Adrenal gland (tissue), 12 donors: ENCODE measurements around the gene TMEM138. TPM values are rescaled to one million over a fixed set of nuclear protein-coding genes. Genes with fewer than 3 reads are reported as not detected.

Source experiments
- DNase-seq, 7 donors: peaks; one replicate each; pipeline ENCODE4 v3.0.0-alpha.2; 2019 to 2020
- H3K27ac ChIP-seq, 5 donors: fragments of 200-600 bp; sonication (generic) in 4 of 5; 1 replicate in 3 of 5; 2 replicates in 2 of 5; pipeline versions ENCODE4 v1.5.1 to v1.8.0; 2016 to 2020; ENCODE audit warnings: mild to moderate bottlenecking in 1 of 5
- H3K27me3 ChIP-seq: fragments of 200-600 bp; 2 replicates; pipeline ENCODE4 v1.8.0; 2021
- H3K36me3 ChIP-seq, 2 donors: fragments of 200-600 bp; replicated peaks in 1 of 2; 1 replicate in 1 of 2; 2 replicates in 1 of 2; pipeline versions ENCODE4 v1.5.1 to v1.8.0; 2018 to 2022
- H3K4me1 ChIP-seq, 2 donors: fragments of 200-600 bp; replicated peaks in 1 of 2; 1 replicate in 1 of 2; 2 replicates in 1 of 2; pipeline versions ENCODE4 v1.5.1 to v1.8.0; 2018 to 2021
- H3K4me3 ChIP-seq, 4 donors: fragments of 200-600 bp; sonication (generic) in 3 of 4; one replicate each; pipeline ENCODE4 v1.5.1; 2016 to 2018
- H3K9me3 ChIP-seq, 3 donors: fragments of 200-600 bp; sonication (generic) in 1 of 3; replicated peaks in 1 of 3; 1 replicate in 2 of 3; 2 replicates in 1 of 3; pipeline versions ENCODE4 v1.5.1 to v1.8.0; 2016 to 2021
- POLR2A ChIP-seq, 2 donors: fragments of 450-650 bp; IDR thresholded peaks; one replicate each; pipeline ENCODE4 v1.6.1; 2017; ENCODE audit warnings: antibody characterized with exemption in 2 of 2, mild to moderate bottlenecking in 2 of 2, moderate library complexity in 1 of 2
- WGBS, 4 donors: extraction: QIAGEN DNeasy Blood & Tissue Kit in 2 of 4; methylation state at CpG; one replicate each; pipeline versions ENCODE4 v1.1.5 to v1.1.7; 2013 to 2017; 5-methylcytosine and 5-hydroxymethylcytosine counted together
- intact Hi-C, 2 donors: fragments of 100-400 bp; cut with DNase I; formaldehyde crosslinking; loops; one replicate each; pipeline versions ENCODE4 v1.14.1 to v1.15.0; 2022 to 2023
- polyA plus RNA-seq, 3 donors: library from polyadenylated mRNA; stranded (reverse); fragments of 200-250 nt in 2 of 3; fragments of 350-450 nt in 1 of 3; fragmentation: Illumina TruSeq in 1 of 3; extraction: RNeasy Lipid Tissue Mini Kit (QIAGEN cat#74804) in 1 of 3; gene quantifications; one replicate each; pipeline ENCODE4 v1.2.3, GENCODE V29; 2013 to 2014
- total RNA-seq, 9 donors: library from RNA; depleted of rRNA in 4 of 9; stranded (reverse); fragments of >200 nt in 4 of 9; fragments of 120-200 nt in 1 of 9; fragmentation: NEBNext Ultra II Directional in 1 of 9; extraction: Animal tissue kit (Norgen Biotek cat#: 25700) in 1 of 9; gene quantifications; one replicate each; pipeline versions ENCODE4 v1.1.0 to v1.2.4, GENCODE V29; 2013 to 2023
- TF ChIP-seq, protein P1 (sequence below), 6 experiments: fragments of 450-650 bp in 4 of 6; fragments of 200-600 bp in 2 of 6; sonication (generic) in 1 of 6; IDR thresholded peaks; 1 replicate in 5 of 6; 2 replicates in 1 of 6; pipeline versions ENCODE4 v1.5.1 to v1.8.0; 2016 to 2021; ENCODE audit warnings: antibody characterized with exemption in 6 of 6, mild to moderate bottlenecking in 2 of 6, moderate library complexity in 1 of 6
- donor health status: healthy with polysubstance abuse.
- donor health status: Bipolar disorder and iron deficiency.
- donor health status: DM: yes; HTN: yes; CAD: no.
- donor health status: DM: no; HTN: no; CAD: no.
- donor health status: DM: no; HTN: no; CAD: no.
- donor health status: DM: yes; HTN: yes; CAD: no.

Gene TMEM138
- total and polyA plus RNA-seq, 12 donors: 79.4 to 276 (median 147) TPM

DNA sequence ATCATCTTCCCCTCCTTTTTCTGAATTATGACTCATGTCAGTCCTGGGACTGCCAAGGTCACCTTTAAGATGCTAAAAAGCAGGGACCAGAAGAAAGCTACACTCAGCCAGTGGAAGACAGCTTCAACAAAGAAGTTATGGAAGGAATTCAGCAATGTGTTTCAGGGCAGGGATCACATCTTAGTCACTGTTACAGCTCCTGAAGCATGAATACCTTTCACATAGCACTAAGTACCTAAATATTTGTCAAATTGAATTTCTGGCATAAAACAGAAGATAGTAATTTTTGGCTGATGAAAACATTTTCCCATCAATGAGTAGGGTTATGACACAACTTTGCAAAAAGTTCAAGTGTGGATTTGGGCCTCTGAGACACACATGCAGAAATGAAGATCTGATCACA, 34.5 kb upstream of the TMEM138 start:
- TF ChIP-seq, protein P1, sequence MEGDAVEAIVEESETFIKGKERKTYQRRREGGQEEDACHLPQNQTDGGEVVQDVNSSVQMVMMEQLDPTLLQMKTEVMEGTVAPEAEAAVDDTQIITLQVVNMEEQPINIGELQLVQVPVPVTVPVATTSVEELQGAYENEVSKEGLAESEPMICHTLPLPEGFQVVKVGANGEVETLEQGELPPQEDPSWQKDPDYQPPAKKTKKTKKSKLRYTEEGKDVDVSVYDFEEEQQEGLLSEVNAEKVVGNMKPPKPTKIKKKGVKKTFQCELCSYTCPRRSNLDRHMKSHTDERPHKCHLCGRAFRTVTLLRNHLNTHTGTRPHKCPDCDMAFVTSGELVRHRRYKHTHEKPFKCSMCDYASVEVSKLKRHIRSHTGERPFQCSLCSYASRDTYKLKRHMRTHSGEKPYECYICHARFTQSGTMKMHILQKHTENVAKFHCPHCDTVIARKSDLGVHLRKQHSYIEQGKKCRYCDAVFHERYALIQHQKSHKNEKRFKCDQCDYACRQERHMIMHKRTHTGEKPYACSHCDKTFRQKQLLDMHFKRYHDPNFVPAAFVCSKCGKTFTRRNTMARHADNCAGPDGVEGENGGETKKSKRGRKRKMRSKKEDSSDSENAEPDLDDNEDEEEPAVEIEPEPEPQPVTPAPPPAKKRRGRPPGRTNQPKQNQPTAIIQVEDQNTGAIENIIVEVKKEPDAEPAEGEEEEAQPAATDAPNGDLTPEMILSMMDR (IDR thresholded peaks at IDR 0.05): no peak
- TF ChIP-seq POLR2A (IDR thresholded peaks at IDR 0.05): no peak

DNA sequence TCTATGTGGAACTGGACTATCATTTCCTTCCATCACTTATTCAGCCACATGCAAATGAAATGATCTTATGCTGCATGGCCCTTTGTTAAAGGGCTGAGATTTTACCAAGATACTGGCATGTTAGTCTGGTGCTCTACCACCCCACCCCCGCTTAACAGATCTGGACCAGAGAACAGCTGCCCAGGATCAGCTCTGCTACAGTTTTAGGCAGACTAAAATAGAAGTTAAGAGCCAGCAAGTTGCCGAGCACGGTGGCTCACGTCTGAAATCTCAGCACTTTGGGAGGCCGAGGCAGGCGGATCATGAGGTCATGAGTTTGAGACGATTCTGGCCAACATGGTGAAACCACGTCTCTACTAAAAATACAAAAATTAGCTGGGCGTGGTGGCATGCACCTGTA, 33.8 kb upstream of the TMEM138 start:
- H3K4me1 ChIP-seq: peaks cover 58 to 76% of the 10 kb centered on the region in 2 donors
- TF ChIP-seq, protein P1 (IDR thresholded peaks at IDR 0.05): no peak
- TF ChIP-seq POLR2A (IDR thresholded peaks at IDR 0.05): no peak
- no peak overlapping the region for H3K4me3 ChIP-seq
- no peak for DNase-seq
- intact Hi-C loops: no loop called here
- H3K36me3 ChIP-seq: peaks cover 0 to 59% of the 10 kb centered on the region in 2 donors
- no peaks in the 10 kb centered on the region for H3K9me3 ChIP-seq
- 74 to 85% (median 82%) methylated on average over 9 of the region's 9 CpGs for WGBS, 4 donors
- H3K27me3 ChIP-seq: no peaks in the 10 kb centered on the region
- H3K27ac ChIP-seq: peak overlapping the region in 4 of 5 donors; percentile 6 to 62 (median 34)

More for the DNA sequence above, 34.5 kb upstream of the TMEM138 start:
- intact Hi-C loops: no loop called here
- H3K9me3 ChIP-seq: no peaks in the 10 kb centered on the region
- peak overlapping the region in 4 of 5 donors; percentile 12 to 62 (median 46) for H3K27ac ChIP-seq
- H3K4me1 ChIP-seq: peaks cover 57 to 76% of the 10 kb centered on the region in 2 donors
- peaks cover 0 to 66% of the 10 kb centered on the region in 2 donors for H3K36me3 ChIP-seq
- H3K27me3 ChIP-seq: no peaks in the 10 kb centered on the region
- DNase-seq: no peak
- H3K4me3 ChIP-seq: no peak overlapping the region

DNA sequence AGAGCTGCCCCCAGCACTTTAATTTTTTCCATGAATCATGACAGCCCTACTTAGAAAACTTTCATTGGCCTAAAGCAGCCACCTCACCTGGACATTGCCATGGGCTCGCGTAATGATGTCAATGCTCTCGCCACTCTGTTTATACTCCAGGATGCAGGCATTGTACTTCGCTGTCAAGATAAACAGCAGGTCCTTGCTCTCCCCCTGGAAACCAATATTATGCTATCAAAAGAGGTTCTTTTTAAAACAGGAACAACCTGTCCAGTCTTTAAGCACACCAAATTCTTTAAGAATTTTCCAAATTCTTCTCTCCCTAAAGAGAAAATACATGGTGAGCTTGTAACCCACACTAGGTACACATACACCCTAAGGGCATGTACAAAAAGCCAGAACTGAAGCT, 32.3 kb upstream of the TMEM138 start:
- Histone ChIP-seq H3K27me3 (no peaks in the 10 kb centered on the region), H3K4me1 (peaks cover 66 to 86% of the 10 kb centered on the region in 2 donors), H3K4me3 (no peak overlapping the region), H3K27ac (peak overlapping the region in 2 of 5 donors; percentile 40 to 62), H3K9me3 (no peaks in the 10 kb centered on the region), H3K36me3 (peaks cover 0 to 44% of the 10 kb centered on the region in 2 donors)
- intact Hi-C loops: no loop called here
- 83 to 97% (median 93%) methylated on average over 4 of the region's 4 CpGs for WGBS, 4 donors
- no peak for DNase-seq
- no peak for TF ChIP-seq POLR2A (IDR thresholded peaks at IDR 0.05)
- TF ChIP-seq, protein P1 (IDR thresholded peaks at IDR 0.05): no peak

DNA sequence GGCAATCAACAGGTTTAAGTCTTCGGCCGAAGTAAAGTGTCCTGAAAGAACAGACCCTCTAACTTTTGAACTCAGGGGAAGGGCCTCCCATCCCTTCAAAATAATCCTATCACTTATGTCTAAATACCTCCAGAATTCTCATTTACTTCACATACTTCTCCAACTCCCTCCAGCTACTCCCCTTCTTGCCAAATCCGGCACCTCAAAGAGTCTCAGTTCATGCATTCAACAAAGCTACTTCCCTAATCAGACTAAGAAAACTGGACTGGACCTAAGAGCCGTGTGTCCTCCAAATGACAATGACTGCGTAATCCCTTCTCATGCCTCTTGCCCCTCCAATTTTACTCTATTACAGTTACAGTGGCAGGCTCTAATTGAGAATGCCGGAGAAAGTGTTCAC, 30.5 kb upstream of the TMEM138 start:
- 33 to 43% (median 36%) methylated on average over 6 of the region's 6 CpGs for WGBS, 4 donors
- H3K9me3 ChIP-seq: no peaks in the 10 kb centered on the region

More for the DNA sequence above, 30.5 kb upstream of the TMEM138 start:
- H3K4me1 ChIP-seq: peaks cover 64 to 87% of the 10 kb centered on the region in 2 donors
- intact Hi-C loops: no loop called here
- peak overlapping the region in 2 of 4 donors; percentile 84 to 99 for H3K4me3 ChIP-seq
- peak in 1 of 7 donors; percentile 15 for DNase-seq
- peak overlapping the region; percentile 82 to 98 (median 92) for H3K27ac ChIP-seq
- H3K27me3 ChIP-seq: no peaks in the 10 kb centered on the region
- no peak for TF ChIP-seq POLR2A (IDR thresholded peaks at IDR 0.05)
- TF ChIP-seq, protein P1 (IDR thresholded peaks at IDR 0.05): no peak
- peaks cover 0 to 32% of the 10 kb centered on the region in 2 donors for H3K36me3 ChIP-seq
